ENCODE data around the gene WDR11. TPM values are rescaled to one million over a fixed set of nuclear protein-coding genes. Genes with fewer than 3 reads are reported as not detected.
A peak's percentile ranks its signal among the peaks of the same experiment; 100 is the strongest.

WDR11 gene, protein sequence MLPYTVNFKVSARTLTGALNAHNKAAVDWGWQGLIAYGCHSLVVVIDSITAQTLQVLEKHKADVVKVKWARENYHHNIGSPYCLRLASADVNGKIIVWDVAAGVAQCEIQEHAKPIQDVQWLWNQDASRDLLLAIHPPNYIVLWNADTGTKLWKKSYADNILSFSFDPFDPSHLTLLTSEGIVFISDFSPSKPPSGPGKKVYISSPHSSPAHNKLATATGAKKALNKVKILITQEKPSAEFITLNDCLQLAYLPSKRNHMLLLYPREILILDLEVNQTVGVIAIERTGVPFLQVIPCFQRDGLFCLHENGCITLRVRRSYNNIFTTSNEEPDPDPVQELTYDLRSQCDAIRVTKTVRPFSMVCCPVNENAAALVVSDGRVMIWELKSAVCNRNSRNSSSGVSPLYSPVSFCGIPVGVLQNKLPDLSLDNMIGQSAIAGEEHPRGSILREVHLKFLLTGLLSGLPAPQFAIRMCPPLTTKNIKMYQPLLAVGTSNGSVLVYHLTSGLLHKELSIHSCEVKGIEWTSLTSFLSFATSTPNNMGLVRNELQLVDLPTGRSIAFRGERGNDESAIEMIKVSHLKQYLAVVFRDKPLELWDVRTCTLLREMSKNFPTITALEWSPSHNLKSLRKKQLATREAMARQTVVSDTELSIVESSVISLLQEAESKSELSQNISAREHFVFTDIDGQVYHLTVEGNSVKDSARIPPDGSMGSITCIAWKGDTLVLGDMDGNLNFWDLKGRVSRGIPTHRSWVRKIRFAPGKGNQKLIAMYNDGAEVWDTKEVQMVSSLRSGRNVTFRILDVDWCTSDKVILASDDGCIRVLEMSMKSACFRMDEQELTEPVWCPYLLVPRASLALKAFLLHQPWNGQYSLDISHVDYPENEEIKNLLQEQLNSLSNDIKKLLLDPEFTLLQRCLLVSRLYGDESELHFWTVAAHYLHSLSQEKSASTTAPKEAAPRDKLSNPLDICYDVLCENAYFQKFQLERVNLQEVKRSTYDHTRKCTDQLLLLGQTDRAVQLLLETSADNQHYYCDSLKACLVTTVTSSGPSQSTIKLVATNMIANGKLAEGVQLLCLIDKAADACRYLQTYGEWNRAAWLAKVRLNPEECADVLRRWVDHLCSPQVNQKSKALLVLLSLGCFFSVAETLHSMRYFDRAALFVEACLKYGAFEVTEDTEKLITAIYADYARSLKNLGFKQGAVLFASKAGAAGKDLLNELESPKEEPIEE
- total RNA-seq: 60.8 and 64.9 TPM in 2 replicates

DNA sequence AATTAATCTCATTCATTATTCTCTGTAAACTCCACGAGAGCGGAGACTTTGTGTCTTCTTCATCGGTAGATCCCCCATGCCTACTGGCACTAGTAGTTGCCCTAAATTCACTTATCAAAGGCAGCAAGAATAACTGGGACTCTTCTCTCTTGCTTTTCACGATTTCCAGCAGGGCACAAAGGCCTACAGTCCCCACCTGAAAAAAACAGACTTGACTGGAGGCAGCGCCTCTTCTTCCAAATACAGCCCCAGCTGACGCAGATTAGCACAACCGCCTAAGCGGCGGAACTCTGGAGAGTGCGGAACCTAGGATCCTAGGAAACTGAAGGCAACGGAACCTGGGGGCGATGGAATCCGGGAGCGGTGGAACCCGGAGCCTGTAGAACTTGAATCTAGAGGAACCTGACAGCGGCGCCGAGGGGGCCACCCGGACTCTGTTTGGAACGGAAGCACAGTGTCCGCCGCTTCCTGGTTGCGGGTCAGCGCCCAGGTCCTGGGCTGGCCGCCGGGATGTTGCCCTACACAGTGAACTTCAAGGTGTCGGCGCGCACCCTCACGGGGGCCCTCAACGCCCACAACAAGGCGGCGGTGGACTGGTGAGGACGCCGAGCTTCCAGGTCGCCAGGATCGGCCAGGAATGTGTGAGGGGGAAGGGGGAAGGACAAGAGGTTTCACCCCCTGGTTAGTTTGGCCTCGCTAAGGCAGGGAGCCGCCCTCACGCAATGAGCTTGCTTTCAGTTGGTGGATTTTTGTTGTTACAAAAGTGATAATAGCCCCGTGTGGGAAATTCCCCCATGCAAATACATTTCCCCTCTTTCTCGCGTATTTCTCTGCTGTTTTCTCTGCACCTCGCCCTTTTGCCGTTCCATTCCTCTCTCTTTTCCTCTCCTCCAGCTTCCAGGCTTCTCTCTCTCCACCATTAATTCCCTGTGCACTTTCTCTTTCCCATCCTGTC lies at the start of gene WDR11:
WDR11 (plus strand) TSS at position 452 of the 955 bp plus-strand sequence; CDS start at position 511, 59 bp downstream.
- FAIRE-seq (no peak), DNase-seq (ENCODE audit: low read depth) (peak; percentile 78)
- Histone ChIP-seq H3K27me3 (ENCODE audit: control insufficient read depth, insufficient read depth, low read length) (no peaks in the 10 kb centered on the region), H3K36me3 (ENCODE audit: control insufficient read depth, insufficient read depth, low read length) (no peaks in the 10 kb centered on the region), H3K4me3 (ENCODE audit: low read depth, low read length) (peak within 1 kb of the TSS; percentile 74)
- TF ChIP-seq, protein P1, sequence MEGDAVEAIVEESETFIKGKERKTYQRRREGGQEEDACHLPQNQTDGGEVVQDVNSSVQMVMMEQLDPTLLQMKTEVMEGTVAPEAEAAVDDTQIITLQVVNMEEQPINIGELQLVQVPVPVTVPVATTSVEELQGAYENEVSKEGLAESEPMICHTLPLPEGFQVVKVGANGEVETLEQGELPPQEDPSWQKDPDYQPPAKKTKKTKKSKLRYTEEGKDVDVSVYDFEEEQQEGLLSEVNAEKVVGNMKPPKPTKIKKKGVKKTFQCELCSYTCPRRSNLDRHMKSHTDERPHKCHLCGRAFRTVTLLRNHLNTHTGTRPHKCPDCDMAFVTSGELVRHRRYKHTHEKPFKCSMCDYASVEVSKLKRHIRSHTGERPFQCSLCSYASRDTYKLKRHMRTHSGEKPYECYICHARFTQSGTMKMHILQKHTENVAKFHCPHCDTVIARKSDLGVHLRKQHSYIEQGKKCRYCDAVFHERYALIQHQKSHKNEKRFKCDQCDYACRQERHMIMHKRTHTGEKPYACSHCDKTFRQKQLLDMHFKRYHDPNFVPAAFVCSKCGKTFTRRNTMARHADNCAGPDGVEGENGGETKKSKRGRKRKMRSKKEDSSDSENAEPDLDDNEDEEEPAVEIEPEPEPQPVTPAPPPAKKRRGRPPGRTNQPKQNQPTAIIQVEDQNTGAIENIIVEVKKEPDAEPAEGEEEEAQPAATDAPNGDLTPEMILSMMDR (IDR thresholded peaks at IDR 0.05; ENCODE audit: insufficient read depth, low read length, severe bottlenecking): no peak

DNA sequence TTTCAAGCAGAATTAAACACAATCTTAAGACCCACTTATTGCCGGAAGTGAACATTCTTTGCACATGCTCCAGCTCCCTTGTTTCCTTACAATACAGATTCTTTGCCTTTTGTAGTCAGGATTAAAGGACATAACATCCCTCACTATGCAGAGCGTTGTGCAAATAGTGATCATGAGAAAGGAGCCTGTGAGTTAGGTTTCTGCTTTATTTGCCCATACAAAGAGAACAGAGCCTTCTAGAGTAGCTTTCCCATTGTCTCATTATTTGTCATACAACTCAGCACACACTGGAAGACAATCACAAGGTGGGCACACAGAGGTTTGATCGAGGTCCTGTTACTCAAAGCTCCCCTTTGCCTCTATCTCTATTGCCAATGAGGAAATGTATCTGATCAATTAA lies 48.2 kb upstream of the WDR11 start:
- H3K36me3 ChIP-seq (ENCODE audit: control insufficient read depth, insufficient read depth, low read length): no peaks in the 10 kb centered on the region
- H3K27me3 ChIP-seq (ENCODE audit: control insufficient read depth, insufficient read depth, low read length): no peaks in the 10 kb centered on the region
- FAIRE-seq (no peak), DNase-seq (ENCODE audit: low read depth) (no peak)
- no peak overlapping the region for H3K4me3 ChIP-seq (ENCODE audit: low read depth, low read length)
- TF ChIP-seq, protein P1 (IDR thresholded peaks at IDR 0.05; ENCODE audit: insufficient read depth, low read length, severe bottlenecking): no peak

DNA sequence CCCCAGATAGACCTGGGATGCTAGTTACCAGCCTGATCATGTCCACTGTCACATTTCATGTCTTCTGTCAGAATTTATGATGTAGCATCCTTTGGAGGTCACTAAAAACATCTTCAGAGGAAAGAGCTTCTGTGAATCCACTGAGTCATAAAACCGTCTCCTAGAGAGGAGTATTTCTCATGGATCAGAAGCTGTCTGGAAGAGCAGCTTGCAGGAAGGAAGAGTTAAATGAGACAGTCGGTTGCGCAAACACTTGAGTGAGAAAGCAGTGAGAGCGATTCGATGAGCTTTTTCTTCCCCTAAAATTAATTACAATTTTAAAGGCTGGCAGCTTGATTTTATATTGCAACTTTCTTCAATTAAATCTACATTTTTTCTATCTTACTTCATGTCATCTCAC lies 47.2 kb upstream of the WDR11 start:
- TF ChIP-seq, protein P1 (IDR thresholded peaks at IDR 0.05; ENCODE audit: insufficient read depth, low read length, severe bottlenecking): no peak
- H3K4me3 ChIP-seq (ENCODE audit: low read depth, low read length): no peak overlapping the region
- DNase-seq (ENCODE audit: low read depth): no peak
- H3K36me3 ChIP-seq (ENCODE audit: control insufficient read depth, insufficient read depth, low read length): no peaks in the 10 kb centered on the region
- peak; percentile 52 for FAIRE-seq
- H3K27me3 ChIP-seq (ENCODE audit: control insufficient read depth, insufficient read depth, low read length): no peaks in the 10 kb centered on the region

DNA sequence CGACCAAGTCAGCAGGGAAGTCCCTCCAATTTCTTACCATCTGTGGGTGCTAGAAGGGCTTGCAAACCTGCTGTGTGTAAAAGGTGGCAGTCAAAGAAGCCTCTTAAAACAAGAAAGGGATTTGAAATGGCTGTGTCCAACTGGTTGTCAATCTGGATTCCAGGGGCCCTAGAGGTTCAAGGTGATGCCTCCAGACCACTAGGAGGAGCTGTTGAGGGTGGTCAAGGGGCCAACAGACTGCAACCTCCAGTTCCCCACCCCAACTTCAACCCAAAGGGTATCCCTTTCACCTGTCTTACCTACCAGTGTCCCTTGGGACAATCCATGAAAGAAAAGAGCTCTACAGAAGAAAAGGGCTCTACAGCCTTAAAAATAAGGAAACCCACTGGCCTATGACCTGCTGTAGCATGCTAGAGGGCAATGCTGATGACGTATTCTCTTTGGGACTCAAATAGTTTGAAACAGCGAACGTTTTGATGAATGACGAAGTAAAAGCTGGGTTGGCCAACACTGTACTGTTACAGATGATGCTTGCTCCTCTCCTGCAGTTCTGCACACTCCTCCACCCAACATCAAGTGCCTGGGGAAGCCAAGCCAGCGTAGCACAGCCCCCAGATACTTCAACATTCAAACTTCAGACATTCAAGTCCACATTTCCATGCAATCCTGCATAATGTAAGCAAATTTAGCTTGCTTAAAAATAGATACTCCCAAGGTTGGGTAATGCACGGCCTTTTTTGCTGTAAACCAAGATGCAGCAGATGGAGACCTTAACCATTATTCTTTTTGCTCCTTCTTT lies 45.9 kb upstream of the WDR11 start:
- Histone ChIP-seq H3K4me3 (ENCODE audit: low read depth, low read length) (no peak overlapping the region), H3K27me3 (ENCODE audit: control insufficient read depth, insufficient read depth, low read length) (no peaks in the 10 kb centered on the region), H3K36me3 (ENCODE audit: control insufficient read depth, insufficient read depth, low read length) (no peaks in the 10 kb centered on the region)
- FAIRE-seq (no peak), DNase-seq (ENCODE audit: low read depth) (no peak)
- TF ChIP-seq, protein P1 (IDR thresholded peaks at IDR 0.05; ENCODE audit: insufficient read depth, low read length, severe bottlenecking): no peak

Measured in bronchial epithelial cell (primary cell).